ENCODE data around the gene NALCN.

NALCN gene

GRCh38 chr13:101450749-101451130, 34.4 kb upstream of the NALCN start:
- Histone ChIP-seq H3K27me3 (ENCODE audit: insufficient read depth, low read depth) (no peaks in the 10 kb centered on the region), H3K4me1 (ENCODE audit: low read depth, poor library complexity, severe bottlenecking) (no peaks in the 10 kb centered on the region), H3K79me2 (ENCODE audit: insufficient read depth, low read depth) (no peaks in the 10 kb centered on the region), H3K4me3 (IDR thresholded peaks at IDR 0.05; ENCODE audit: insufficient read depth, low read depth, low read length) (no peak overlapping the region), H3K4me2 (no peak overlapping the region), H3K27ac (no peak overlapping the region), H4K20me1 (ENCODE audit: insufficient read depth) (no peaks in the 10 kb centered on the region), H3K36me3 (ENCODE audit: insufficient read depth) (no peaks in the 10 kb centered on the region), H2AFZ (ENCODE audit: low read depth) (no peak overlapping the region), H3K9ac (no peak overlapping the region)
- no peak for TF ChIP-seq CTCF (conservative IDR thresholded peaks at IDR 0.05; ENCODE audit: low read depth, low read length)

- Histone ChIP-seq H3K4me3 (IDR thresholded peaks at IDR 0.05; ENCODE audit: insufficient read depth, low read depth, low read length) (no peak overlapping the region), H3K36me3 (ENCODE audit: insufficient read depth) (no peaks in the 10 kb centered on the region), H3K79me2 (ENCODE audit: insufficient read depth, low read depth) (no peaks in the 10 kb centered on the region), H3K27ac (no peak overlapping the region), H3K4me2 (no peak overlapping the region), H3K9ac (no peak overlapping the region), H4K20me1 (ENCODE audit: insufficient read depth) (no peaks in the 10 kb centered on the region), H3K4me1 (ENCODE audit: low read depth, poor library complexity, severe bottlenecking) (no peaks in the 10 kb centered on the region), H2AFZ (ENCODE audit: low read depth) (no peak overlapping the region), H3K27me3 (ENCODE audit: insufficient read depth, low read depth) (no peaks in the 10 kb centered on the region)
- TF ChIP-seq CTCF (conservative IDR thresholded peaks at IDR 0.05; ENCODE audit: low read depth, low read length): no peak
Observed at GRCh38 chr13:101449790-101450748, 33.8 kb upstream of the NALCN start.

- TF ChIP-seq CTCF (conservative IDR thresholded peaks at IDR 0.05; ENCODE audit: low read depth, low read length): no peak
- H2AFZ ChIP-seq (ENCODE audit: low read depth): no peak overlapping the region
- no peak overlapping the region for H3K27ac ChIP-seq
- H3K4me1 ChIP-seq (ENCODE audit: low read depth, poor library complexity, severe bottlenecking): no peaks in the 10 kb centered on the region
- no peak overlapping the region for H3K4me3 ChIP-seq (IDR thresholded peaks at IDR 0.05; ENCODE audit: insufficient read depth, low read depth, low read length)
- no peak overlapping the region for H3K4me2 ChIP-seq
- no peak overlapping the region for H3K9ac ChIP-seq
- no peaks in the 10 kb centered on the region for H4K20me1 ChIP-seq (ENCODE audit: insufficient read depth)
- no peaks in the 10 kb centered on the region for H3K36me3 ChIP-seq (ENCODE audit: insufficient read depth)
- no peaks in the 10 kb centered on the region for H3K27me3 ChIP-seq (ENCODE audit: insufficient read depth, low read depth)
- H3K79me2 ChIP-seq (ENCODE audit: insufficient read depth, low read depth): no peaks in the 10 kb centered on the region
Observed at GRCh38 chr13:101447852-101448251, 31.5 kb upstream of the NALCN start.

GRCh38 chr13:101434486-101434885, 18.2 kb upstream of the NALCN start:
- Histone ChIP-seq H3K9ac (no peak overlapping the region), H3K79me2 (ENCODE audit: insufficient read depth, low read depth) (no peaks in the 10 kb centered on the region), H3K27ac (no peak overlapping the region), H3K4me3 (IDR thresholded peaks at IDR 0.05; ENCODE audit: insufficient read depth, low read depth, low read length) (no peak overlapping the region), H3K4me1 (ENCODE audit: low read depth, poor library complexity, severe bottlenecking) (no peaks in the 10 kb centered on the region), H3K4me2 (no peak overlapping the region), H4K20me1 (ENCODE audit: insufficient read depth) (no peaks in the 10 kb centered on the region), H3K27me3 (ENCODE audit: insufficient read depth, low read depth) (no peaks in the 10 kb centered on the region), H2AFZ (ENCODE audit: low read depth) (no peak overlapping the region), H3K36me3 (ENCODE audit: insufficient read depth) (no peaks in the 10 kb centered on the region)
- no peak for TF ChIP-seq CTCF (conservative IDR thresholded peaks at IDR 0.05; ENCODE audit: low read depth, low read length)

Measured in KMS-11 (cell line).